ENCODE results near the gene SLC35A3. TPM values are rescaled to one million over a fixed set of nuclear protein-coding genes. Genes with fewer than 3 reads are reported as not detected.

Gene SLC35A3
- total RNA-seq, 1 donor from 2014 or later, result 24.2 TPM

GRCh38 chr1:100036718-100037655 is 67.2 kb downstream of the SLC35A3 start:
- Mint-ChIP-seq H3K9me3 (no peaks in the 10 kb centered on the region), H3K27ac (peak overlapping the region; percentile 100), H3K27me3 (ENCODE audit: low read depth) (no peaks in the 10 kb centered on the region), H3K36me3 (no peaks in the 10 kb centered on the region), H3K4me3 (peak overlapping the region; percentile 89), H3K4me1 (peaks cover 46% of the 10 kb centered on the region)
- TF ChIP-seq, protein P1, sequence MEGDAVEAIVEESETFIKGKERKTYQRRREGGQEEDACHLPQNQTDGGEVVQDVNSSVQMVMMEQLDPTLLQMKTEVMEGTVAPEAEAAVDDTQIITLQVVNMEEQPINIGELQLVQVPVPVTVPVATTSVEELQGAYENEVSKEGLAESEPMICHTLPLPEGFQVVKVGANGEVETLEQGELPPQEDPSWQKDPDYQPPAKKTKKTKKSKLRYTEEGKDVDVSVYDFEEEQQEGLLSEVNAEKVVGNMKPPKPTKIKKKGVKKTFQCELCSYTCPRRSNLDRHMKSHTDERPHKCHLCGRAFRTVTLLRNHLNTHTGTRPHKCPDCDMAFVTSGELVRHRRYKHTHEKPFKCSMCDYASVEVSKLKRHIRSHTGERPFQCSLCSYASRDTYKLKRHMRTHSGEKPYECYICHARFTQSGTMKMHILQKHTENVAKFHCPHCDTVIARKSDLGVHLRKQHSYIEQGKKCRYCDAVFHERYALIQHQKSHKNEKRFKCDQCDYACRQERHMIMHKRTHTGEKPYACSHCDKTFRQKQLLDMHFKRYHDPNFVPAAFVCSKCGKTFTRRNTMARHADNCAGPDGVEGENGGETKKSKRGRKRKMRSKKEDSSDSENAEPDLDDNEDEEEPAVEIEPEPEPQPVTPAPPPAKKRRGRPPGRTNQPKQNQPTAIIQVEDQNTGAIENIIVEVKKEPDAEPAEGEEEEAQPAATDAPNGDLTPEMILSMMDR (IDR thresholded peaks at IDR 0.05; ENCODE audit: unreplicated experiment), result no peak
- DNase-seq (ENCODE audit: low spot score in 2 of 2, unreplicated experiment in 2 of 2), result no peak

DNA sequence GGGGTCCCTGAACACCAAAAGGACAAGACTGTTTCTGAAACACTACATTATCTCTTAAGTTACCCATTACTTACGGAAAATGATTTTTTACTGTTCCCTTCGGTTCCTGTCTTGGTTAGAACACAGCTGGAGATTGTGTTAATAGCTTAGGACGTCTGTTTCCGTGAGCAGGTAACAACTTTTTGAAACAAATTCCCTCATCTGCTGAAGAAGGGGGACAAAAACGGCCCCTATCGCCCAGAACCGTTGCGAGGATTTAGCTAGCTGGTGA is 67.8 kb downstream of the SLC35A3 start:
- H3K4me3 Mint-ChIP-seq, result peak overlapping the region; percentile 89
- H3K27ac Mint-ChIP-seq, result peak overlapping the region; percentile 100
- H3K9me3 Mint-ChIP-seq, result no peaks in the 10 kb centered on the region
- DNase-seq (ENCODE audit: low spot score in 2 of 2, unreplicated experiment in 2 of 2), result no peak
- peaks cover 52% of the 10 kb centered on the region for H3K4me1 Mint-ChIP-seq
- H3K36me3 Mint-ChIP-seq, result no peaks in the 10 kb centered on the region
- no peaks in the 10 kb centered on the region for H3K27me3 Mint-ChIP-seq (ENCODE audit: low read depth)
- TF ChIP-seq, protein P1 (IDR thresholded peaks at IDR 0.05; ENCODE audit: unreplicated experiment), result no peak

DNA sequence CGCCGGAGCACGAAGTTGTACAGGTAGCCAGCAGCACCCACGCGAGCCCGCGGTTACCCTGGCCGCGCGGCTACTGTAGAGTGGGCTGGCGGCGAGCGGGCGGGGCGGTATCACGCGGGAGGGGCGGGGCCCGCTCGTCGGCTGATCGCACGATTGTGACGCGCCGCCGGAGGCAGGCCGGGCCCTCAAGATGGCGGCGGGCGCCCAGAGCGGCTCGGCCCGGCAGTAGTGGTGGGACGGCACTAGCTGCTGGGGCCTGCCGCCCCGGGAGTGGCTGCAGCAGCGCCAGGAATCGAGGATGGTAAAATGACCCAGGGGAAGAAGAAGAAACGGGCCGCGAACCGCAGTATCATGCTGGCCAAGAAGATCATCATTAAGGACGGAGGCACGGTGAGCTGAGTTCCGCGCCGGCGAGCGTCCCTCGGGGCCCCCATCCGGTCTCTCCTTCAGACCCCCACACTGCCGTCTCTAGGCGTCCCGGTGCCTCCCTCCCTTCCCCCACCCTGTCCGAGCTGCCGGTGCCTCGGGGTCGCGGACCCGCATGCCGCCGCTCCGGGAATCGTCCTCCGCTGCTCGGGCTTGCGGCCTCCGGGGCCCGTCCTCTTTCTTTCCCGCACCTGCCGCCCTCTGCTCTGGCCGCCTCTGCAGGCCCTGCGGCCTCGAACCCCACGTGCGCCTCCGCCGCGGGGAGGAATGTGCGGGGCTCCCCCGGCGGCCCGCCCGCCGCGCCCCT is 68.3 kb downstream of the SLC35A3 start:
- TF ChIP-seq, protein P1 (IDR thresholded peaks at IDR 0.05; ENCODE audit: unreplicated experiment), result no peak
- H3K27me3 Mint-ChIP-seq (ENCODE audit: low read depth), result no peaks in the 10 kb centered on the region
- peak overlapping the region; percentile 89 for H3K4me3 Mint-ChIP-seq
- H3K4me1 Mint-ChIP-seq, result peaks cover 57% of the 10 kb centered on the region
- DNase-seq (ENCODE audit: low spot score in 2 of 2, unreplicated experiment in 2 of 2), result peak; percentile 80 to 87
- peaks cover under 1% of the 10 kb centered on the region for H3K36me3 Mint-ChIP-seq
- no peaks in the 10 kb centered on the region for H3K9me3 Mint-ChIP-seq
- H3K27ac Mint-ChIP-seq, result peak overlapping the region; percentile 100

DNA sequence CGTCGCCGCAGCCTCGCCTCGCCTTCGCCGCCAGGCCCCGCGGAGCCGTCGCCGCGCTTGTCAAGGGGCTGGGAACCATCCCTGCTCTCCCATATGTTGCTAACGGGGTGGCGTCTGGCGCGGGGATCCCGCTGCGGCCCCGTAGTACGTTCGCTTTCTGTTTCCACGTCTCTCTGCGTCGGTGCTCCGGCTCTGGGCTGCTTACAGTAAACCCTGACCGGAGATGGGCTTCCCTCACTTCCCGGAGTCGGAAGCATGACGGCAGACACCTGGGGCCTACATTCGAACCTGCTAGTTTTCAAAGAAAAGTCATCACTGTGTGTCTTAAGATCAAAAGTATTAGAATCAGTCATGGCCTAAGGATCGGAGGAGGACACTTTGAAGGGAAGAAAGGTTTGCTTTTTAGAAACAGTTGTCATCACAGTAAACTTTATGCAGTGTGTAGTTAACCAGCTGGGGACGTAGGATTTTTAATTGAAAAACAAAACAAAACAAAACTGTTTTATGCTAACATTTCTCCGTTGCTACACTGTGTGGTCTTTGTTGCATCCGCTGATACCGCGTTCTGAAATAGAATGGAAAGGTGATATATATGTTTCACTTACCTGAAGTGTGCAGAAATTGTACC is 69.0 kb downstream of the SLC35A3 start:
- peaks cover 4% of the 10 kb centered on the region for H3K36me3 Mint-ChIP-seq
- DNase-seq (ENCODE audit: low spot score in 2 of 2, unreplicated experiment in 2 of 2), result peak in 1 of 2 experiments; percentile 71
- H3K4me3 Mint-ChIP-seq, result peak overlapping the region; percentile 89
- H3K27me3 Mint-ChIP-seq (ENCODE audit: low read depth), result no peaks in the 10 kb centered on the region
- TF ChIP-seq, protein P1 (IDR thresholded peaks at IDR 0.05; ENCODE audit: unreplicated experiment), result no peak
- H3K27ac Mint-ChIP-seq, result peak overlapping the region; percentile 99
- peaks cover 3% of the 10 kb centered on the region for H3K9me3 Mint-ChIP-seq
- peaks cover 58% of the 10 kb centered on the region for H3K4me1 Mint-ChIP-seq

- TF ChIP-seq, protein P1 (IDR thresholded peaks at IDR 0.05; ENCODE audit: unreplicated experiment), result no peak
- Mint-ChIP-seq H3K9me3 (peaks cover 9% of the 10 kb centered on the region), H3K4me1 (peaks cover 52% of the 10 kb centered on the region), H3K27ac (peak overlapping the region; percentile 99), H3K36me3 (peaks cover 11% of the 10 kb centered on the region), H3K4me3 (peak overlapping the region; percentile 89), H3K27me3 (ENCODE audit: low read depth) (no peaks in the 10 kb centered on the region)
- no peak for DNase-seq (ENCODE audit: low spot score in 2 of 2, unreplicated experiment in 2 of 2)
Observed at GRCh38 chr1:100039591-100039990, 69.8 kb downstream of the SLC35A3 start.
